ENCODE results near the gene SFXN5.

GRCh38 chr2:72985136-72985535 is 86.4 kb downstream of the SFXN5 start:
- TF ChIP-seq EZH2 (IDR thresholded peaks at IDR 0.05; ENCODE audit: low read length, unreplicated experiment) (no peak), CTCF (conservative IDR thresholded peaks at IDR 0.05; ENCODE audit: low read depth, low read length) (no peak)
